Epidermal melanocyte (primary cell): ENCODE data around the gene SLC9A4.

Experiments
- DNase-seq: peaks from one replicate; pipeline ENCODE4 v3.0.0; 2011; ENCODE audit warnings: low spot score; ENCODE audit not compliant: insufficient read length

The SLC9A4 gene

GRCh38 chr2:102455061-102455670, 17.9 kb upstream of the SLC9A4 start:
- DNase-seq: no peak

GRCh38 chr2:102460467-102460866, 12.6 kb upstream of the SLC9A4 start:
- no peak for DNase-seq

GRCh38 chr2:102461188-102461587, 11.8 kb upstream of the SLC9A4 start:
- DNase-seq: no peak

GRCh38 chr2:102463160-102463559, 9.9 kb upstream of the SLC9A4 start:
- DNase-seq: no peak

GRCh38 chr2:102470168-102470567, 2.9 kb upstream of the SLC9A4 start:
- no peak for DNase-seq

- DNase-seq: no peak
Observed at GRCh38 chr2:102473631-102474030, 605 bp downstream of the SLC9A4 start.

- DNase-seq: no peak
Observed at GRCh38 chr2:102474785-102475184, 1.8 kb downstream of the SLC9A4 start.

- no peak for DNase-seq
Observed at GRCh38 chr2:102478686-102479470, 5.9 kb downstream of the SLC9A4 start.

- DNase-seq: no peak
Observed at GRCh38 chr2:102480285-102481195, 7.5 kb downstream of the SLC9A4 start.

- no peak for DNase-seq
Observed at GRCh38 chr2:102481931-102482330, 8.9 kb downstream of the SLC9A4 start.

GRCh38 chr2:102483086-102483485, 10.1 kb downstream of the SLC9A4 start:
- no peak for DNase-seq

GRCh38 chr2:102484310-102485061, 11.5 kb downstream of the SLC9A4 start:
- no peak for DNase-seq

GRCh38 chr2:102485147-102485785, 12.2 kb downstream of the SLC9A4 start:
- no peak for DNase-seq

- DNase-seq: no peak
Observed at GRCh38 chr2:102486941-102487702, 14.1 kb downstream of the SLC9A4 start.

GRCh38 chr2:102487761-102488462, 14.9 kb downstream of the SLC9A4 start:
- no peak for DNase-seq

GRCh38 chr2:102489646-102490045, 16.6 kb downstream of the SLC9A4 start:
- DNase-seq: no peak

- DNase-seq: no peak
Observed at GRCh38 chr2:102492006-102492405, 19.0 kb downstream of the SLC9A4 start.

- no peak for DNase-seq
Observed at GRCh38 chr2:102494570-102494969, 21.5 kb downstream of the SLC9A4 start.

- DNase-seq: no peak
Observed at GRCh38 chr2:102498414-102498813, 25.4 kb downstream of the SLC9A4 start.
